Suppressor macrophage treated with lipopolysaccharide for 4 hours (primary cell): ENCODE results near the gene USP4.
"Not testable (repeated sequence)": the region's sequence is repeated elsewhere in the genome, so short reads cannot be mapped to it uniquely, and the experiment has no call there.

ENCODE experiments used
- DNase-seq: peaks from one replicate; pipeline ENCODE4 v3.0.0-alpha.2; 2020

USP4 gene, protein sequence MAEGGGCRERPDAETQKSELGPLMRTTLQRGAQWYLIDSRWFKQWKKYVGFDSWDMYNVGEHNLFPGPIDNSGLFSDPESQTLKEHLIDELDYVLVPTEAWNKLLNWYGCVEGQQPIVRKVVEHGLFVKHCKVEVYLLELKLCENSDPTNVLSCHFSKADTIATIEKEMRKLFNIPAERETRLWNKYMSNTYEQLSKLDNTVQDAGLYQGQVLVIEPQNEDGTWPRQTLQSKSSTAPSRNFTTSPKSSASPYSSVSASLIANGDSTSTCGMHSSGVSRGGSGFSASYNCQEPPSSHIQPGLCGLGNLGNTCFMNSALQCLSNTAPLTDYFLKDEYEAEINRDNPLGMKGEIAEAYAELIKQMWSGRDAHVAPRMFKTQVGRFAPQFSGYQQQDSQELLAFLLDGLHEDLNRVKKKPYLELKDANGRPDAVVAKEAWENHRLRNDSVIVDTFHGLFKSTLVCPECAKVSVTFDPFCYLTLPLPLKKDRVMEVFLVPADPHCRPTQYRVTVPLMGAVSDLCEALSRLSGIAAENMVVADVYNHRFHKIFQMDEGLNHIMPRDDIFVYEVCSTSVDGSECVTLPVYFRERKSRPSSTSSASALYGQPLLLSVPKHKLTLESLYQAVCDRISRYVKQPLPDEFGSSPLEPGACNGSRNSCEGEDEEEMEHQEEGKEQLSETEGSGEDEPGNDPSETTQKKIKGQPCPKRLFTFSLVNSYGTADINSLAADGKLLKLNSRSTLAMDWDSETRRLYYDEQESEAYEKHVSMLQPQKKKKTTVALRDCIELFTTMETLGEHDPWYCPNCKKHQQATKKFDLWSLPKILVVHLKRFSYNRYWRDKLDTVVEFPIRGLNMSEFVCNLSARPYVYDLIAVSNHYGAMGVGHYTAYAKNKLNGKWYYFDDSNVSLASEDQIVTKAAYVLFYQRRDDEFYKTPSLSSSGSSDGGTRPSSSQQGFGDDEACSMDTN

DNA sequence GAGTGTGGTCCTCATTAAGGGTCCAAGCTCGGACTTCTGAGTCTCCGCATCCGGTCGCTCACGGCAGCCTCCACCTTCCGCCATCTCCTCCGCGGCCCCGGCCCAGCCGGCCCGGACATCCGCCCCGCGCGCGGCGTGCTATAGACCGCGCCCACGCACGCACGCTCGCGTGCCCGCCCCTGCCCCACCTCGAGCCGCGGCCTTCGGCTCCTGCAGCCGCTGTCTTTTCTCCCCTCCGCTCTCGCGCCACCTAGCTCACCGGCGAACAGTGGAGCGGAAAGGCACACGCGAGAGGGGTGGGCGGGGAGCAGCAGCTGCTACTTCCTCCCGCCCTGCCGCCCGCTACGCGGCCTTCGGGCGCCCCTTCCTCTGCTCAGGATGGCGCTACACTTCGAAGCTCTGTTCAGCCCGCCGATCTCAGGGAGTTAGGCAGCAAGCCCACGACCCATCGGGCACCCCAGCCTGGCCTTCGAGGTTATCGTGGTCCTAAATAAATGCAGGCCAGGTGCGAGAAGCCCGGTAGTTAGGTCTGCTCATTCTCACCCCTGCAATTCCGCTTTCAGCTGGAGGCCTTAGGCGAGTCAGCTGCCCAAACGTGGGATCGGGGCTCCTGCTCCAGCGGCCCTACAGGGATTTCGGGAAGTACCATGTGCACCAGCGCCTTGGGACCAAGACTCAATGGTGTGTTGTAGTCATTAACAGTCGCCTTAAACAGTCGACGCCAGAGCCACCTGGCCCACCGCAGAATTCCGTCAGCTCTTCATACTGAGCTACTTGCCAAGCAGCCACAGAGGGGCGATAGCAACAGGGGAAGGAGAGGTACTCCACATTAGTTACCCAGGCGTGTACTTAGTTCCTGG is at the start of gene USP4:
Gene USP4 (minus strand): TSS at position 113 of the 860 bp plus-strand sequence. CDS start 29 bp downstream, at position 84.
- peak; percentile 90 for DNase-seq

DNA sequence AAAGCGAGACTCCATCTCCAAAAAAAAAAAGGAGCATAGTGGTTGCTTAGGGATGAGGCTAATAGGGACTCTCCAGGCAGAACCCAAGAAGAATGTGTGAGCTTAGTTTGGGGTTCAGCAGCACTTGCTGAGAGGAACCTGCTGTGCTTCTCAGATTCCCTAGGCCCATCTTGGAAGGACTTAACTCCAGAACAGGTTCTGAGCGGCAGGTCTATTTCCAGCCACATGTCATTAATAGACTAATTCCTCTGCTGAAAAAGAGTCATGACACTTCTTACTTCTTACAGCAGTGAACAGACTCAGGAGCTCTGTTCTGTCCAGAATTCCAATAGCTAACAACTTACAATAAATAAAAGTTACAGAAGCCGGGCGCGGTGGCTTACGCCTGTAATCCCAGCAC is 49.4 kb upstream of the USP4 start:
- DNase-seq: no peak

DNA sequence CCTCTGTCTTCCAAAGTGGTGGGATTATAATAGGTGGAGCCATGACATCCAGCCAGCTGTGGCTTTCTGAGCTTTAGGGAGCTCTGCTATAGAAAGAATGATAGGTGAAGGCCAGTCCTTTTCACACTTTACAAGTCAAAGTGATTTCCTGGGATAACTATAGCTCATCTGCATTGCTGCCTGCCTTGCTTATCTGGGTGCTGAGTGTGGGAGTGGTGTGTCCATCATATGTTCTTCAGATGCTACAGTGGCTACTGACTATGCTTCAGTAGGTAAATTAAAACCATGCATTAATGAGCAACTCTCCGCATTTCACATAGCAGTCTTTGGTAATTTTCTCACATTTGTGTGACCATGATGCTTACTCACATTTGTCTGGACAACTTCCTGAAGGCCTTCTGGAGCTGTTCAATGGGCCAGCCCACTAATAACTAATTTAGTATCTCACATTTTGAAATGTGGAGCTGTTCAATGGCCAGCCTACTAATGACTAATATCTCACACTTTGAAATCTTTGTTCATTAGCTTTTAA is 48.5 kb upstream of the USP4 start:
- peak; percentile 51 for DNase-seq

DNA sequence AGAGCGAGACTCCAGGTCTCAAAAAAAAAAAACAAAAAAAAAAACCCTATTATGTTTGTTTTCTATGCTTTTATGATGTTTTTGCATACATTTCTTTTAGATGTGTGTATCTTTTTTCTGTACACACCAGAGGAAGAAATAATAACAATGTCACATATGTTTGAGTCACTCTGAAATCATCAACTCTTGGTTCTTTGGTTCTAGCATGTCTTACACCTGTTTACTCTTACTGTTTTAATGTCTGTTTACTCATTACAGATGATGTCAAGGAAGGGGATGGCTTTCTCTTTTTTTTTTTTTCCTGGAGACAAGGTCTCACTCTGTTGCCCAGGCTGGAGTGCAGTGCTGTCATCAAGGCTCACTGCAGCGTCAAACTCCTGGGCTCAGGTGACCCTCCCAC is 47.9 kb upstream of the USP4 start:
- no peak for DNase-seq

DNA sequence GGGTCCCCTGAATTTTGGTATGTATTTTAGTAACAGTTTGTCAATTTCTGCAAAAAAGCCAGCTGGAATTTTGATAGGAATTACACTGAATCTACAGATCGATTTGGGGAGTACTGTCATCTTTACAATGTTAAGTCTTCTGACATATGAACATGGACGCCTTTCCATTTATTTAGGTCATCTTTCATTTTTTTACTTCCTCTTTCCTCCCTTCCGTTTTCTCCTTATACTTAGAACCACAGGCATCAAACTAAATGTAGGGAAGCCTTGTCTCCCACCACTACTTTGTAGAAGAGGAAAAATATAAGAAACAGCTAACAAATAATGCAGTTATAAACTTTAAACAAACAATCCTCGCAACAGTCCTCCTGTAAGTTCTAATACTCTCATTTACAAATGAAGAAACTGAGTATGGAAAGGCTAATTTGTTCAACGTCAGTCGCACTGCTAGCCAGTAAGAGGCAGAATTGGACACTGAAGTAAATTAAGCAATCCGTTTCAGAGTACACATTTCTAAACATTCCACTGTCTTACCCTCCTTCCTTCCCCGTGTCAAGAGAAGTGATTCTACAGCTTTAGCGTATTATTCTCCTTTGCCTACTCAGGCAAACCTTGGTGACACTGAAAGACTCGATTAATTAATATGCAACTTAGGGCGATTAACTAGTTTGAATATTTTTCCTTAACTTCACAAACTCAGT is 46.4 kb upstream of the USP4 start:
- peak; percentile 75 for DNase-seq

DNA sequence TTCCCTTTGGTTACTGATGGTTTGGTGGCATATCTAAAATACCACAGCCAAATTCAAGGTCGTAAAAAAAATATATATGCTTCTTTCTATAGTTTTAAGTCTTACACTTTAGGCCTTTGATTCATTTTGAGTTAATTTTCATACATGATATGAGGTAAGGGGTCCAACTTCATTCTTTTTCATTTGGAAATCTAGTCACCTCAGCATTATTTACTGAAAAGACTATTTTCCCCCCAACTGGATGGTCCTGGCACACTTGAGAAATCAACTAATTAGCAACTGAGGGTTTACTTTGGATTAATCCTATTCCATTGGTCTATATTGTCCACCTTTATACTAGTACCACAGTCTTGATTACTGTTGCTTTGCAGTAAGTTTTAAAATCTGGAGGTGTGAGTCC is 45.8 kb upstream of the USP4 start:
- no peak for DNase-seq

DNA sequence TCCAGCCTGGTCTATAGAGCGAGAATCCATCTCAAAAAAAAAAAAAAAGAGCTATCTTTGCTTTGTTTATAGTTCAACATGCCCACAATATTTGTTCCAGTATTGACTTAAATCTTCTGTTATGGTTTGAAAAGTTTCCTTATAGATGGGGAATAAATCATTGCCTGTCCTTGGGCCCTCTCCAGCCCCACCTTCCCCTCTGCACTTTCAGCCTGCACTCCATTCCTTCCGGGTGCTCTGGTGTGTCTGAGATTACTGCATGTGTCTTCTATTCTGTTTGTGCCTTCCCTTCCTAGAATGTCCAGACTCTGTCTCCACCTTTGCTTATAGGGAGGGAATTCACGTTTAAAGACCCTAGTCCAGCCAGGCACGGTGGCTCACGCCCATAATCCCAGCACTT is 43.5 kb upstream of the USP4 start:
- no peak for DNase-seq

DNA sequence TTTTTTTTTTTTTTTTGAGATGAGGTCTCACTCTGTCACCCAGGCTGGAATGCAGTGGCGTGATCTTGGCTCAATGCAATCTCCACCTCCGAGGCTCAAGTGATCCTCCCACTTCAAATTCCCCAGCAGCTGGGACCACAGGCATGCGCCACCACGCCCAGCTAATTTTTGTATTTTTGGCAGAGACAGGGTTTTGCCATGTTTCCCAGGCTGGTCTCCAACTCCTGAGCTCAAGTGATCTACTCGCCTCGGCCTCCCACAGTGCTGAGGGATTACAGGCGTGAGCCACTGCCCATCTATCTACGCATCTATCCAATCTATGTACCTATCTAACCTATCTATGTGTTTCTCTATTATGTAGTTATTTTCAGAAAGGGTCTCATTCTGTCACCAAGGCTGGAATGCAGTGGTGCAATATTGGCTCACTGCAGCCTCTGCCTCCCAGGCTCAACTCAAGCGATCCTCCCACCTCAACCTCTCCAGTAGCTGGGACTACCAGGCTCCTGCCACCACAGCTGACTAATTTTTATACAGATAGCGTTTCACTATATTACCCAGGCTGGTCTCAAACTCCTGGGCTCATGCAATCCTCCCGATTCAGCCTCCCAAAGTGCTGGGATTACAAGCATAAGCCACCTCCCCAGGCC is 38.5 kb upstream of the USP4 start:
- DNase-seq: no peak

DNA sequence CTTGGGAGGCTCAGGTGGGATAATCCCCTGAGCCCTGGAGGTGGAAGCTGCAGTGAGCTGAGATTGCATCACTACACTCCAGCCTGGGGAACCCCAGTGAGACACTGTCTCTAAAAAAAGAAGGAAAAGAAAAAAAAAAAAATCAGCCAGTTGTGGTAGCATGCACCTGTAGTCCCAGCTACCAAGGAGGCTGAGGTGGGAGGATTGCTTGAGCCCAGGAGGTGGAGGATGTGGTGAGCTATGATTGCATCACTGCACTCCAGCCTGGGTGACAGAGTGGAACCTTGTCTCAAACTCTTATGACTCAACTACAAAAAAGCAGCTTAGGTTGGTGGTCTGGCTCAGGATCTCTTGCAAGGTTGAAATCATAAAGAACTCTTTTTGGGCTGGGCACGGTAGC is 37.6 kb upstream of the USP4 start:
- peak; percentile 30 for DNase-seq

DNA sequence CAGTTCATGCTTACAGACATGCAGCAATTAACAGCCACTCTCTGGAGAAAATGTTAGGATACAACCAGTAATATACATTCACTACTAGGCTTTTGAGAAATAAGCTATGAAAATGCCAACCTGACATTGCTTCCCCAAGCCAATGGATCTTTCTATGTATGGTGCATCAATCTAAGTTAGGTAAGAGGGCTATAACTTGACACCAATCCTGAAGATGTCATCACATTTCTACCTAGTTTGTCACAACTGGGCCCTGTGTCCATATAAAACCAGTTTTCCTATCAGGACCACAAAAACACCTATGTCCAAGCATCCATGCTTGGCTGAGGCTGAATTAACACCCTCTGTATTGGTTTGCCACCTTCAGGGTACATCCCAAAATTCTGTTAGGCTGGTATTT is 32.1 kb upstream of the USP4 start:
- DNase-seq: no peak

DNA sequence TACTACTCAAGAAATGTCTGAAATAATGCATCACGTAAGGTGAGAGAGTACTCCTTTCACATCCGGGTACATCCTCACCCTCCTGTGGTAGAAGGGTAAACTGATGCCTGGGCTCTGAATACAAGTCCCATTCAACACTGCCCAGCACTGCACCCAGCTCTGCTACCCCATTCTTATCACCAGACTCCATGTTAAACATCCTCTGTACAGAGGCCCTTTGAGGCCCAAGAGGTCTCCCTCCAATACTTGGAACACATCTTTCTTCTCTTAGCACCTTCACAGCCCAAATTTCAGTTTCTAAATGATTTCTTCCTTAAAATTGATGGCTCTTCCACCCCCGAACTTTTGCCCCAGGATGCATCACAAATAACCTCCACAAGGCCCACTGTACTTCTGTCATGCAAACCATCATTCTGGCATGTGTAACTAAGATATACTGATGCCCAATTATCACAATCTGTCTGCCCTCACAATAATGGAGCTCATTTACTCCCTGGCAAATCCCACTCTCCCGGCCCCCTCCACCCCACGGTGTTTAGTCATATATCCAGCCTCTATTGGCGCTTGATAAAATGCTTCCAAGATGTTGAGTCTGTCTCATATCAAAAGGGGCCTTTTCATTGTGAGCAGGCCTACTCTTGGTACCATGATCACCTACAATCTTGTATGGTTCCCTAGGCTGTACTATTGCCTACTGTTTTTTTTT is 30.9 kb upstream of the USP4 start:
- no peak for DNase-seq

DNA sequence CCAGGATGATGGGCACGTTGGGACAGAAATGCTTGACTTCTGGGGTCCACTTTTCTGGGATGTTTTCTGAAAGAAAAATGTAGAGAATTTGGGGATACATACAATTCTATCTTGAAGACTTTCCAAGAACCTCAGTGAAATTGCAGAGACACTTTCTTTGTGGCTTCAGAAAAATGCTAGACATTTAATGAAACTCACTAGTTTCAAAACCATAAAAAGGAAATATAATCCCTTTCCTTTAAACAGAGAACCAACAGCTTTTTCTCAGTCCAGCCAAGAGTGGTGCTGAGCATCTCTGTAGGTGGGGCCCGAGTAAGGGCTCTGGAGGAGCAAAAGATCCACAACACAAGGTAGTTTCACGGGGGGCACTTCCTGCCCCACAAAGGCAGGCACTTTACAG is 22.7 kb upstream of the USP4 start:
- no peak for DNase-seq

DNA sequence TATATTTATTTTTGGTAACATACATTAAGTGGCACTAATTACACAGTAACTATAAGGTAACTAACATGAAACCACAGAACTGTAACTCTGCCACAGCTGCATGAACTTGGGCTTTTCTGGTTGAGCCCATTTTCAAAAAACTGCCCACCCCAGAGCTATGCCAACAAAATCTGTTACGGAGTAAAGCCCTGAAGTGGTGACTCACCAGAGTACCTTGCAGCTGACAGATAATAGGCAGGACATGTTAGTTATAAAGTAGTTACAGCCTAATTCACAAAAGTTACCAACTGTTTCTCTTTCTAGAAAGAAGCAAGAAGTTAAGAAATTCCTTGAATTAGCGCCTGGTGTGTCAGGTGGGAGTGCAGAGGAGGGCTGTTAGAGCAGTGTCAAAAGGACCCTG is 19.8 kb upstream of the USP4 start:
- DNase-seq: no peak

DNA sequence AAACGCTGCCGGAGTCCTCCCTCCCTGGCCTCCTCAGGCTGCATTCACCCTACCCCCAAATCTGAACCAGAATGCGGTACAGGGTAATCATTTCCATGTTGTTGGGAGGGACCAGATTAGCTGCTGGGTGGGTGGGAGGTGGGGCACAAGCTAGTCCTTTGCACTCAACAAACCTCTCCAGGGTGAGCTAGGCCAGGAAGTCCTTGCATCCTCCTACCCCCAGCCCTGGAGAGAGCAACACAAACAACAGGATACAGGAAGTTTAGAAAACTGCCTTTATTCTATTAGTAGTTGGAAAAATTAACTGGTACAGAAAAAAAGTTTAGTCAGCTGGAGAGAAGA is 19.0 kb upstream of the USP4 start:
- no peak for DNase-seq

DNA sequence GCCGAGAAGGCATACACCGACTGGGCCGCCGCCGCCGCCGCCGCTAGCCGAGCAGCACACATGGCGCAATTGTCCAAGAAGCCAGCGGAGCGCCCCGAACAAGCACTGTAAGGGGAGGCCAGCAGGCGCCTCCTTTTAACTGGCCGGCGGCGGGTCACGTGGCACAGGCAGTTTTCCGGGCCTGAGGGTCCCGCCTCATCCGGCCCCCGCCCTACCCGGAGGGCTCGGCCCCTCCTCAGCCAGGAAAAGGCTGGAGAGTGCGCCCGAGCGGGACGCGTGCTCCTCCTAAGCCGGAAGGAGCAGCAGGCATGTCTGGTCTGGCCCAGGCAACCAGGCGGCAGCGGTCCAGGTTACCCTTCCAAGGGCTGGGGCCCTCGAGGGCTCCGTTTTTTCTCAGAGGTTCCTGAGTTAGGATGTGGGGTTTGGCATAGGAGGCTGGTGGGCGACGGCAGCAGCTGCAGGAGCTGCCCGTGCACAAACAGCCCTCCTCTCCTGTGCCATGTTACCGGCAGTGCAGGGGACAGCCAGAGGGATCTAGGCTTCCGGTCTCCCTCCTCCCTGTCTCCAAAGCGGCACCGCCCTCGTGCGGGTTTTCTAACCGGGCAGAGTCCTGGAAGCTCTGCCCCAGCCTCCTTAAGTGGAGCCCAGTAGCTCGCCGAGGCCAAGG is 18.5 kb upstream of the USP4 start, which contains the start of gene GPX1:
Gene GPX1 (minus strand): TSS at position 137 of the 667 bp plus-strand sequence. CDS start 75 bp downstream, at position 62.
- DNase-seq: peak; percentile 95

DNA sequence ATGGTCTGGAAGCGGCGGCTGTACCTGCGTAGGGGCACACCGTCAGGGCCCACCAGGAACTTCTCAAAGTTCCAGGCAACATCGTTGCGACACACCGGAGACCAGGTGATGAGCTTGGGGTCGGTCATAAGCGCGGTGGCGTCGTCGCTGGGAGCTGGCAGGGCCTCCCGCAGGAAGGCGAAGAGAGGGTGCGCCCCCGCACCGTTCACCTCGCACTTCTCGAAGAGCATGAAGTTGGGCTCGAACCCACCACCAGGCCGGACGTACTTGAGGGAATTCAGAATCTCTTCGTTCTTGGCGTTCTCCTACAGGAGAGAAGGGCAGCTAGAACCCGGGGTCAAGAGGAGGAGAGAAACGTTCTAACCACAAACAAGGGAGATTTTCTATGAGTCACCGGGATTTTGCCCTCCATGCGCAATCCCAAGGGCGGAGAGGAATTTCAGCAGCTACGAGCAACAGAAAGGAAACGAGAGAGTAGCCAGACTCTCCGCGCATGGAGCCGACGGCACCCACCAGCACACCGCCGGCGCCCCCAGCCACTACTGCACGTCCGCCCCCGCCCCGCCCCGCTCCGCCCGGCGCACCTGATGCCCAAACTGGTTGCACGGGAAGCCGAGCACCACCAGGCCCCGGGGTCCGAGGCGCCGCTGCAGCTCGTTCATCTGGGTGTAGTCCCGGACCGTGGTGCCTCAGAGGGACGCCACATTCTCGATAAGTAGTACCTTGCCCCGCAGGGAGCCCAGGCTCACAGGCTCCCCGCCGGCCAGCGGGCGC is 17.8 kb upstream of the USP4 start:
- peak; percentile 92 for DNase-seq

DNA sequence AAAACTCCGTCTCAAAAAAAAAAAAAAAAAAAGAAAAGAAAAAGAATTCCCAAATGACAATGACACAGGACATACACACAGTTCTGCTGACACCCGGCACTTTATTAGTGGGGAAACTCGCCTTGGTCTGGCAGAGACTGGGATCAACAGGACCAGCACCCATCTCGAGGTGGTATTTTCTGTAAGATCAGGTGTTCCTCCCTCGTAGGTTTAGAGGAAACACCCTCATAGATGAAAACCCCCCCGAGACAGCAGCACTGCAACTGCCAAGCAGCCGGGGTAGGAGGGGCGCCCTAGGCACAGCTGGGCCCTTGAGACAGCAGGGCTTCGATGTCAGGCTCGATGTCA is 17.2 kb upstream of the USP4 start:
- not testable (repeated sequence) for DNase-seq

DNA sequence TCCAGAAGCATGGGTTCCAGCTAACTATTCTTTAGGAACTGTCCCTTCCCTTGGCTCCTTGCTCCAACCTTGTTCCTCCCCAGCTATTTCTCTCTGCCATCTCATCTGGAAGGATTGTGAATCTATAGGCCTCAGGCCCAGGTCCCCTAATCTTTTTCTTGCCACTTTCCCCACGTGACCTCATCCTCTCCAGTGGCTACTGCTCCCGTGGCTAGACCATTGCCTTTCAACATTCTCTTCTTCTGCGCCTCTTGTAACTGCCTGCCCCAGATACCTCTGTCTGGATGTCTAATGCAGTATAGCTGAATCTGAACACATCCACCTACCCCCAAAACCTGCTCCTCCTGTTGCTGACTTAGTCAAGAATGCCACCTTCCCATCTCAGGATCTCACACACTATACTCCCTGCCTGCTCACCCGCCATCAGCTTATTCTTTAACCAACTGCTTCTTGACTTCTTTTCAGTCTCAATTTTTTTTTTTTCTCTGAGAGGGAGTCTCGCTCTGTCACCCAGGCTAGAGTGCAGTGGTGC is 13.1 kb upstream of the USP4 start:
- DNase-seq: no peak

DNA sequence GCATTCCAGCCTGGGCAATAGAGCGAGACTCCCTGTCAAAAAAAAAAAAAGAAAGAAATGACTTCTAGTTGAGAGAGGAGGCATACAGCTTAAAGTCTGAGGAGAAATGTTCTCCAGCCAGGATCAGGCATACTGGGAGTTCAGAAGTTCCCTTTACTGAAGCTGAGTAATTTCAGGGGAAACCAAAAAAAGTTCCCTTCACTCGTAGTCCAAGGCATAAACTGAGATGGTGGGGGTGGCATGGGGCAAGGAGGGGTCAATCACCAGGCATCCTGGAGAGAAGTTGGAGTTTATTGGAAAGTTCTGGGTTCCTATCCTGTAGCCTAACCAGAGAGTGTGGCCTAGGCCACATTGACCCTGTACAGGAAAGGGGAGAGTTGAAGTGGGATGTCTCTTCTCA is 12.4 kb upstream of the USP4 start:
- DNase-seq: peak; percentile 85
